HG02588 (cell line): ENCODE results near the gene AKAP8L.
"Not testable (repeated sequence)": the region's sequence is repeated elsewhere in the genome, so short reads cannot be mapped to it uniquely, and the experiment has no call there.

Experiments
- ATAC-seq: cut with Tn5 transposase; IDR thresholded peaks from one replicate; pipeline ENCODE4 v1.9.1; 2021; ENCODE audit warnings: mild to moderate bottlenecking, moderate library complexity; ENCODE audit not compliant: unreplicated experiment

Gene AKAP8L

GRCh38 chr19:15418231-15418578 lies 583 bp downstream of the AKAP8L start:
- no peak for ATAC-seq

- no peak for ATAC-seq
Observed at GRCh38 chr19:15417699-15418098, 1.1 kb downstream of the AKAP8L start.

- ATAC-seq = no peak
Observed at GRCh38 chr19:15412832-15413231, 6.0 kb downstream of the AKAP8L start.

- not testable (repeated sequence) for ATAC-seq
Observed at GRCh38 chr19:15411351-15411750, 7.4 kb downstream of the AKAP8L start.

- no peak for ATAC-seq
Observed at GRCh38 chr19:15404780-15405211, 14.0 kb downstream of the AKAP8L start.

GRCh38 chr19:15404097-15404779 lies 14.6 kb downstream of the AKAP8L start:
- ATAC-seq = no peak

GRCh38 chr19:15403151-15403531 lies 15.6 kb downstream of the AKAP8L start:
- ATAC-seq = no peak

- no peak for ATAC-seq
Observed at GRCh38 chr19:15402411-15403150, 16.2 kb downstream of the AKAP8L start.

GRCh38 chr19:15401397-15401710 lies 17.4 kb downstream of the AKAP8L start:
- ATAC-seq = no peak

GRCh38 chr19:15400521-15401396 lies 18.0 kb downstream of the AKAP8L start:
- no peak for ATAC-seq

- ATAC-seq = no peak
Observed at GRCh38 chr19:15399635-15400034, 19.2 kb downstream of the AKAP8L start.

GRCh38 chr19:15399234-15399515 lies 19.6 kb downstream of the AKAP8L start:
- ATAC-seq = no peak

GRCh38 chr19:15398501-15399233 lies 20.1 kb downstream of the AKAP8L start:
- no peak for ATAC-seq

GRCh38 chr19:15397782-15398181 lies 21.0 kb downstream of the AKAP8L start:
- no peak for ATAC-seq

GRCh38 chr19:15397236-15397635 lies 21.6 kb downstream of the AKAP8L start:
- no peak for ATAC-seq

GRCh38 chr19:15396436-15396835 lies 22.4 kb downstream of the AKAP8L start:
- no peak for ATAC-seq

GRCh38 chr19:15395251-15395650 lies 23.5 kb downstream of the AKAP8L start:
- ATAC-seq = not testable (repeated sequence)

- no peak for ATAC-seq
Observed at GRCh38 chr19:15394426-15394825, 24.4 kb downstream of the AKAP8L start.

- no peak for ATAC-seq
Observed at GRCh38 chr19:15393963-15394362, 24.8 kb downstream of the AKAP8L start.

- ATAC-seq = no peak
Observed at GRCh38 chr19:15390814-15391213, 28.0 kb downstream of the AKAP8L start.

- ATAC-seq = no peak
Observed at GRCh38 chr19:15381864-15382263, 36.9 kb downstream of the AKAP8L start.
